Endodermal cell (in vitro differentiated cells): ENCODE results near the gene STK35. TPM values are rescaled to one million over a fixed set of nuclear protein-coding genes. Genes with fewer than 3 reads are reported as not detected.

Experiments
- DNase-seq: peaks from one replicate; pipeline ENCODE4 v3.0.0-alpha.2; 2017
- H3K27ac ChIP-seq: 2 replicates; pipeline ENCODE4 v1.5.1; 2013; ENCODE audit warnings: mild to moderate bottlenecking, low read depth, low read length, moderate library complexity
- H3K27me3 ChIP-seq: 2 replicates; pipeline ENCODE4 v1.6.1; 2013; ENCODE audit warnings: mild to moderate bottlenecking, low read length, moderate library complexity; ENCODE audit not compliant: insufficient read depth, control insufficient read depth, poor library complexity, severe bottlenecking
- H3K36me3 ChIP-seq: 2 replicates; pipeline ENCODE4 v1.7.0; 2013; ENCODE audit warnings: mild to moderate bottlenecking, low read length, moderate library complexity; ENCODE audit not compliant: control insufficient read depth, insufficient read depth
- H3K4me1 ChIP-seq: one replicate; pipeline ENCODE4 v1.7.0; 2013; ENCODE audit warnings: low read length; ENCODE audit not compliant: control insufficient read depth, insufficient read depth
- H3K4me3 ChIP-seq: 2 replicates; pipeline ENCODE4 v1.5.1; 2013; ENCODE audit warnings: mild to moderate bottlenecking, low read length, moderate library complexity
- H3K9ac ChIP-seq: 2 replicates; pipeline ENCODE4 v1.6.1; 2013; ENCODE audit warnings: mild to moderate bottlenecking, low read length, moderate library complexity; ENCODE audit not compliant: poor library complexity, severe bottlenecking; ENCODE audit errors: extremely low read depth
- H3K9me3 ChIP-seq: 2 replicates; pipeline ENCODE4 v1.6.1; 2013; ENCODE audit warnings: mild to moderate bottlenecking, low read length, moderate library complexity; ENCODE audit not compliant: control insufficient read depth
- H3K27ac Mint-ChIP-seq: 2 replicates; pipeline ENCODE4 v1.8.0; 2020; ENCODE audit warnings: mixed read lengths
- H3K27me3 Mint-ChIP-seq: 2 replicates; pipeline ENCODE4 v1.8.0; 2021; ENCODE audit warnings: mild to moderate bottlenecking, mixed read lengths; ENCODE audit not compliant: insufficient read depth
- H3K36me3 Mint-ChIP-seq: 2 replicates; pipeline ENCODE4 v1.8.0; 2020; ENCODE audit warnings: low read depth, mixed read lengths
- H3K4me1 Mint-ChIP-seq: 2 replicates; pipeline ENCODE4 v1.8.0; 2020; ENCODE audit warnings: mixed read lengths
- H3K4me3 Mint-ChIP-seq: 2 replicates; pipeline ENCODE4 v1.8.0; 2020; ENCODE audit warnings: mild to moderate bottlenecking, moderate library complexity, mixed read lengths
- H3K9me3 Mint-ChIP-seq: 2 replicates; pipeline ENCODE4 v1.8.0; 2020; ENCODE audit warnings: mild to moderate bottlenecking, mixed read lengths
- CTCF ChIP-seq: fragments of 200-600 bp; sonication (generic); conservative IDR thresholded peaks from 2 replicates; pipeline ENCODE4 v1.5.0; 2021; ENCODE audit warnings: antibody characterized with exemption, mild to moderate bottlenecking
- WGBS, 2 experiments: methylation state at CpG; one replicate each; pipeline versions ENCODE4 v1.1.5 to v1.1.7; 2013; ENCODE audit warnings: missing lambda C conversion rate in 2 of 2, mixed read lengths in 1 of 2; ENCODE audit not compliant: insufficient coverage in 1 of 2, insufficient read length in 1 of 2; 5-methylcytosine and 5-hydroxymethylcytosine counted together
- total RNA-seq, 2 donors: library from RNA; stranded (reverse); fragmentation: NEBNext Ultra II Directional in 1 of 2; extraction: Animal tissue kit (Norgen Biotek cat#: 25700) in 1 of 2; gene quantifications; 2 replicates in 1 of 2; 3 replicates in 1 of 2; pipeline ENCODE4 v1.2.1, GENCODE V29; 2021

Gene STK35
- total RNA-seq, 2 donors from 2014 or later, result 44.0 to 46.3 TPM

GRCh38 chr20:2118783-2119182 lies 17.2 kb downstream of the STK35 start:
- Mint-ChIP-seq H3K4me1 (peaks cover 13% of the 10 kb centered on the region), H3K27ac (no peak overlapping the region), H3K9me3 (no peaks in the 10 kb centered on the region), H3K4me3 (no peak overlapping the region), H3K27me3 (no peaks in the 10 kb centered on the region), H3K36me3 (peaks cover 39% of the 10 kb centered on the region)
- TF ChIP-seq CTCF, result no peak
- Histone ChIP-seq H3K4me3 (no peak overlapping the region), H3K27ac (no peak overlapping the region), H3K9me3 (no peaks in the 10 kb centered on the region), H3K4me1 (peaks cover 5% of the 10 kb centered on the region), H3K9ac (no peak overlapping the region), H3K27me3 (no peaks in the 10 kb centered on the region), H3K36me3 (peaks cover 66% of the 10 kb centered on the region)
- DNase-seq, result no peak
- 80 to 90% methylated on average over 1 to 3 of the region's 3 CpGs for WGBS, 2 experiments

- no peak for TF ChIP-seq CTCF
- H3K9me3 ChIP-seq, result no peaks in the 10 kb centered on the region
- Mint-ChIP-seq H3K27me3 (no peaks in the 10 kb centered on the region), H3K4me3 (no peak overlapping the region), H3K36me3 (peaks cover 28% of the 10 kb centered on the region), H3K27ac (no peak overlapping the region), H3K9me3 (no peaks in the 10 kb centered on the region), H3K4me1 (peaks cover 13% of the 10 kb centered on the region)
- H3K4me3 ChIP-seq, result no peak overlapping the region
- H3K27ac ChIP-seq, result no peak overlapping the region
- peaks cover 5% of the 10 kb centered on the region for H3K4me1 ChIP-seq
- no peak overlapping the region for H3K9ac ChIP-seq
- 80 to 90% methylated on average over 3 to 6 of the region's 6 CpGs for WGBS, 2 experiments
- no peaks in the 10 kb centered on the region for H3K27me3 ChIP-seq
- H3K36me3 ChIP-seq, result peaks cover 47% of the 10 kb centered on the region
- DNase-seq, result no peak
Measured at GRCh38 chr20:2122936-2123335, 21.3 kb downstream of the STK35 start.

GRCh38 chr20:2123720-2124119 lies 22.1 kb downstream of the STK35 start:
- H3K27ac ChIP-seq, result no peak overlapping the region
- Mint-ChIP-seq H3K36me3 (peaks cover 22% of the 10 kb centered on the region), H3K4me3 (no peak overlapping the region), H3K27me3 (no peaks in the 10 kb centered on the region), H3K27ac (no peak overlapping the region), H3K9me3 (no peaks in the 10 kb centered on the region), H3K4me1 (peaks cover 13% of the 10 kb centered on the region)
- WGBS, 2 experiments, result 96 to 98% methylated on average over 4 to 5 of the region's 5 CpGs
- no peaks in the 10 kb centered on the region for H3K27me3 ChIP-seq
- TF ChIP-seq CTCF, result no peak
- DNase-seq, result no peak
- no peaks in the 10 kb centered on the region for H3K9me3 ChIP-seq
- no peak overlapping the region for H3K4me3 ChIP-seq
- H3K36me3 ChIP-seq, result peaks cover 39% of the 10 kb centered on the region
- H3K4me1 ChIP-seq, result peaks cover 5% of the 10 kb centered on the region
- H3K9ac ChIP-seq, result no peak overlapping the region
